Middle frontal gyrus (tissue), 1 donor: Measurements from ENCODE around the gene MED12L.

Experiments
- DNase-seq: peaks from one replicate; pipeline ENCODE4 v3.0.0-alpha.2; 2015; ENCODE audit warnings: low spot score; ENCODE audit errors: extremely low spot score

MED12L gene

GRCh38 chr3:151178208-151178845 lies 92.9 kb downstream of the MED12L start:
- DNase-seq = no peak

- no peak for DNase-seq
Observed at GRCh38 chr3:151182349-151183079, 97.0 kb downstream of the MED12L start.

GRCh38 chr3:151183265-151183671 lies 97.8 kb downstream of the MED12L start:
- DNase-seq = no peak

GRCh38 chr3:151191095-151191494 lies 105.6 kb downstream of the MED12L start:
- DNase-seq = no peak

- no peak for DNase-seq
Observed at GRCh38 chr3:151192545-151192944, 107.1 kb downstream of the MED12L start.

- DNase-seq = no peak
Observed at GRCh38 chr3:151195826-151196225, 110.4 kb downstream of the MED12L start.

- DNase-seq = no peak
Observed at GRCh38 chr3:151196434-151196833, 111.0 kb downstream of the MED12L start.

GRCh38 chr3:151197228-151197627 lies 111.8 kb downstream of the MED12L start:
- DNase-seq = no peak

- no peak for DNase-seq
Observed at GRCh38 chr3:151197981-151198767, 112.7 kb downstream of the MED12L start.

- no peak for DNase-seq
Observed at GRCh38 chr3:151198849-151199248, 113.4 kb downstream of the MED12L start.

- DNase-seq = no peak
Observed at GRCh38 chr3:151199554-151200438, 114.3 kb downstream of the MED12L start.

- no peak for DNase-seq
Observed at GRCh38 chr3:151200586-151200985, 115.1 kb downstream of the MED12L start.

GRCh38 chr3:151201051-151201730 lies 115.7 kb downstream of the MED12L start:
- DNase-seq = no peak

- no peak for DNase-seq
Observed at GRCh38 chr3:151203051-151203420, 117.6 kb downstream of the MED12L start, which contains the start of gene GPR171. TSS of gene GPR171 (minus strand) at chr3:151203216. CDS start at chr3:151199386, 3,830 bp downstream.

GRCh38 chr3:151204530-151205402 lies 119.3 kb downstream of the MED12L start:
- no peak for DNase-seq

GRCh38 chr3:151205482-151205881 lies 120.0 kb downstream of the MED12L start:
- no peak for DNase-seq

- no peak for DNase-seq
Observed at GRCh38 chr3:151206201-151206600, 120.7 kb downstream of the MED12L start.

- no peak for DNase-seq
Observed at GRCh38 chr3:151209654-151210053, 124.2 kb downstream of the MED12L start.

- no peak for DNase-seq
Observed at GRCh38 chr3:151210676-151211381, 125.4 kb downstream of the MED12L start.
